Islet precursor cell (in vitro differentiated cells): ENCODE measurements around the gene TRIM50.
"Not testable (repeated sequence)": the region's sequence is repeated elsewhere in the genome, so short reads cannot be mapped to it uniquely, and the experiment has no call there.

Source experiments
- DNase-seq: peaks from one replicate; pipeline ENCODE4 v3.0.0-alpha.2; 2018

Gene TRIM50

GRCh38 chr7:73327922-73328321 is at the start of gene TRIM50, which contains the start of gene FKBP6:
Gene TRIM50, minus strand, starts transcription at chr7:73328082. Its CDS starts 3,295 bp downstream, at chr7:73324787.
Gene FKBP6, plus strand, starts transcription at chr7:73328161. Its CDS starts 268 bp downstream, at chr7:73328429.
- not testable (repeated sequence) for DNase-seq

GRCh38 chr7:73376671-73377412 is 49.0 kb upstream of the TRIM50 start:
- no peak for DNase-seq

DNA sequence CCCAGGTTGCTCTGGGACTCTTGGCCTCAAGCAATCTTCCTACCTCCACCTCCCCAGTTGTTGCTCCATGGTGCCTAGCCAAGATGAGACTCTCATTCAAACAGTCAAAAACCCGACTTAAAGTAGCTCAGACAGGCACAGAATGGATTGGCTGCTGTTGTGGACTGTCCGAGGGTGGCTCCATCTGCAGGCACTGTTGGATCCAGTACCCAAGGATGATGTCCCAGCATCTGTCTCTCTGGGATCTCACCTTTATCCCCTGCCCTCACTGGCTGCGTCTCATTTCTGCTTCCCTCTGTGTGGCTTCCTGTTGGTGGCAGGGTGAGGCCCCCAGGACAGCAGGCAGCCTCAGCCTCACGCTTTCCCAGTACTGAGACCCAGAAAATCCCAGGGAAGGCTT is 48.4 kb upstream of the TRIM50 start:
- DNase-seq: not testable (repeated sequence)

DNA sequence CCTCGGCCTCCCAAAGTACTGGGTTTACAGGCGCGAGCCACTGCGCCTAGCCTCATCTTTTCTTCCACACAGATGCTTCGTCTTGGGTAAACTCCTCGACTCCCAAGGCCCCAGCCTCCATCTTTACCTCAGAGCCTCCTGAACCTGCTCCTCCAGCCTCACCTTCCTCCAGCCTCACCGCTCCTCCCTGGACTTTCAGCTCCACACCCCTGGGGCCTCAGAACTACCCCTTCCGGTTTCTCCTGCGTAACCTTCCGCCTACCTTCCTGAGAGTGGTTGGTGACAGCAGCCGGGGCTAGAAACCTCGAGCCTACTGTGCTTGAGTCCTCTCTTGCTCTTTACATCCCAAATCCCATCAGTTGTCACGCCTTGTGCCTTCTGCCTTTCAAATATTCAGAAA is 45.9 kb upstream of the TRIM50 start:
- DNase-seq: no peak

DNA sequence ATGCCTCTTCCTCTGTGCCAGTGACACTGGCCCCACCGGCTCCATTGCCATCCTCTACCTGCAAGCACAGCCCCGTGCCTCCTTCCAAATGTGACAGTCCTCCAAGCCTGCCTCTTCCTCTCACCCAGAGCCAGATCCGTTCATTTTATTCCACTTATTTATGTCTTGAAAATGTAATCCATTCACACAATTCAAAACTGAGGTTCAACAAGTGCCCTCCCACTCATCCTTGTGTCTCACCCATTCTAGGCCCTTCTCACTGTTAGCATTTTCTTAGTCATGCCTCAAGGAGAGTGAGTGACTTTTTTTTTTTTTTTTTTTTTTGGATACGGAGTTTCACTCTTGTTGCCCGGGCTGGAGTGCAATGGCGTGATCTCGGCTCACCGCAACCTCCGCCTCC is 41.7 kb upstream of the TRIM50 start:
- DNase-seq: no peak

GRCh38 chr7:73369009-73369408 is 41.1 kb upstream of the TRIM50 start:
- DNase-seq: no peak

DNA sequence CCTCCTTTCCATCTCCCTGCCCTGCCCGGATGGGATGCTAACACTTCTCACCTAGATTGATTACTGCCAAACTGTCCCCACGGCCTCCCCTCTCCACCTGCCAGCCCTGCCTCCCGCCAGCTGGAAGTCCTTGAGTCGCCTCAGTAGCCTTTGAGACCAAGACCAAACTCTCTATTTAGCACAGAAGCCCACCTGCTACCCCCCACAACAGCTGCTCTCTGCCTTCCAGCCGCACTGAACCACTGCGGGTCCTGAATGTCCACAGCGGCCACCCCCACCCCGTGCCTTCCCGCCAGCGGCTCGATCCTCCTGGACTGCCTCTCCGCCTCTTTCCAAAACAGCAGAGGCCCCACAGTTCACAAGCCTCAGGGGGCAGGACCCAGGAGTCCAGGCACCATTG is 39.1 kb upstream of the TRIM50 start:
- DNase-seq: no peak

DNA sequence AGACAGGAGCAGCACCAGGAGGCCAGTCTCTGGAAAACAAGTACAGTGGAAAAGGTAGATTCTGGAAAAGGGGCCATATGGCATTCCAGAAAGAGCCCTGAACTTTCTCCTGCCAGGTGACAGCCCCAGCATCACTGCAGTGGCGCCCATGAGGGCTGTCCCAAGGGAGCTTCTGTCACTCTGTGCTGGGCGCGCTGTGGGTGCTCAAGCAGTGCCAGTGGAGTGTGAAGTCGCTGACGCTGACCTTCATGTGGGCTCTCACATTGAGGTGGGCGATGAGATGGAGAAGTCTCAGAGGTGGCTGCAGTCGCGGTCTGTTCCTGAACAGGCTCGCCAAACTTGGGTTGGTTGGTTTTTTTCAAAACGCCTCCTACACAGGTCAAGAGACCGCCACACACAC is 38.2 kb upstream of the TRIM50 start:
- no peak for DNase-seq

DNA sequence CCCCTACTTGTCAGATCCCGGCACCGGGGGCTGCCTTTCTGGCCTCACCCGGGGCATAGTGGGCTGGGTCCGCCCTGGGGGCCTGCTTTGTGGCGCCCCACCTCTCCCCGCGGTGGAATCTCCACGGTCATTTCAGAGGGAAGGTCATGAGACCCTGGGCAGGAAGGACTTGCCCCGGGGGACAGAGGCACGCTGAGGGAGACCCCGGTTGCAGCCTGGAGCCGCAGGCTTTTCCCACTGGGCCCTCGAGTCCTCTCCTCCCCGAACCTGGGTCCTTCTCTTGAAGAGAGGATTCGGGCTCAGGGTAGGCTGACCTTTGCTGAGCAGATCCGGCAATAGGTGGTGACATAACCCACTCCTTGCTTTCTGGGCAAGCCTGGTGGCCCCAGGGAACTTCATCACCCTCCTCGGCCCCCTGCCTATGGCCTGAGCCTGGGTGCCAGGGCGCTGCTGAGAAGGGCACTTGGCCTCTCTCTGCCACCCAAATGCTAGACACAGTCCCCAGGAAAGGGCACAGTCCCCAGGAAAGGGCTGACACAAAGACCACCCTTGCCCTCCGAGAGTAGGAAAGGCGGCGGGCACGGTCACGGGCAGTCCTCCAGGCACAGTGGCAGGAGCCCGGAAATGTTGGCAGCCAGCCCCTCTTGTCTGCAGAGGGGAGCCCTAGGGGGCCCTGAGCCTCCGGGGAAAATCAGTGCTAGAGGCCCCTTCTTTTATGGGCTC is 36.3 kb upstream of the TRIM50 start:
- no peak for DNase-seq

DNA sequence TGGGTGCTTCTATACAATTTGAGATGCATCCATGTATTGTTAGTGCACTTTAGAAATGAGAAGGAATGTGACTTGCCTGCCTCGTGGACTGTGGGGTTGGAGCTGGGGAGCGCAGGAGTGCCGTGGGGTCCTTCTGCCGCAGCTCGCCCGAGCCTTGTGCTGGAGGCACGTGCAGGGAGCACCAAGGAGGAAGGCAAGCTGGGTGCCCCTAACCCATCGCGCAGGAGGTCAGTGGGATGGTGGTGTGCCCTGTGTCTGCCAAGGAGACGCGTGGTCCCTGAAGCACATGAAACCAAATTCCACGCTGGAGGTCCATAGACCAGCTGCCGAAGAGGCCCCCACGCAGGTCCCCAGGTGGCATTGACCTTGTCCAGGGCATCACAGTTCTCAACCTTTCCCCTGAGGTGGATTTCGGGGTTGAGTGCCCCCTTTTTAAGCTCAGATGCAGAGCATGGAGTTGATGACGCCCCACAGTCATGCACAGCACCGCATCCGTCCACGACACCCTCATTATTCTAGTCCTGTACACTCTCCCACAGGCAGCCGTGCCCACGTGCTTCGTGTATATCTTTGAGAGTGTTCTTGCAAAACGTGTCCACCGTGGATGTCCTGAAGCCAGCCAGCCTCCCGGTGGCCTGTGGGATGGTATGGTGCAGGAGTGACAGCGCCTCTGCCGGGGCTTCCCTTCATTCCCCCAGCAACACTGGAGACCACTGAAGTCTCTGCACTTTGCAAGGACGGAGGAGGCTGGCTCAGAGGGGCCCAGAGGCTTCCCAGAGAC is 35.5 kb upstream of the TRIM50 start:
- DNase-seq: no peak

- DNase-seq: not testable (repeated sequence)
These were observed 32.7 kb upstream of the TRIM50 start for GRCh38 chr7:73360590-73360989.

DNA sequence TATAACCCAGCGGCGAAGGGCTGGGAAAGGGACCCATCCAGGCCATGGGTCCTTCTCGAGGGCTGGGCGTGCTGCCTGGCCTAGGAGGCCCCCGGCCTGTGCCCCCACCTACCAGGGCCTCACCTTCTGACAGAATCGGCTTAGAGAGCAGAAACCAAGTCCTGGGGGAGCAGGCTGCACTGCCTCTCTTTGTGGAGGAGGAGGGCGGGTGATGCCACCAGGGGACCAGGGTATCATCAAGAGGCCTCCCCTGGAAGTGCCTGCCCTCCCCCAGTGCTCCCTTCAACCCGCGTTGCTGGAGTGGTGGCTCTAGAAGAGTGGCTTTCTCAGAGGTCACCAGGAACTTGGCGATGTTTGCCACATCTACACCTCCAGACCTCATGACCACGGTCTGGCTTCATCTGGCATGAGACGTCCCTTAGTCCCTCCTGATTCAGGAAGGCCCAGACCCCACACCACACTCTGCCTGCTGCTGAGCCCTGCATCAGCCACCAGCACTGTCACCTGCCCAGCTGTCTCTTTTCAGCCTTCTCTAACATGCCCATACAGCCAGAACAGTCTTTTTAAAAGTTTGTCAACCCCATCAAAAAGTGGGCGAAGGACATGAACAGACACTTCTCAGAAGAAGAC is 32.0 kb upstream of the TRIM50 start:
- DNase-seq: no peak

DNA sequence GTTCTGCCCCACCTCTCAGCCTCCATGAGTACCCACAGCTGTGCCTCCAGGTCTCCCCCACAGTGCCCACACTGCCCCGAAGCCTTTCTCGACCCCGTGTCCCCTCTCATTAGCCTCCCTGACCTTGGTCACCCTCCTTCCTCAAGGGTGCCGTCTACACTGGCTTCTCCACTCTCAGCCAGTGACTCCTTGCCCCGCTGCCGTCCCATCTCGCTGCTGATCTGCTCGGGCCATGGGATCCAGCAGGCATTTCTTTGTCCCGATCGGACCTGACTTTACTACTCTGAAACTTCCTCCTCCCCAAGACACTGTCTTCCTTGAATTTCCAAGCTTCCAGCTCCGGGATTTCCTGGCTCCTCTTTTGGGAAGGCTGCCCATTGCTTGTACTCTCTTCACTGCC is 31.4 kb upstream of the TRIM50 start:
- no peak for DNase-seq

GRCh38 chr7:73358590-73359275 is 30.9 kb upstream of the TRIM50 start:
- no peak for DNase-seq

DNA sequence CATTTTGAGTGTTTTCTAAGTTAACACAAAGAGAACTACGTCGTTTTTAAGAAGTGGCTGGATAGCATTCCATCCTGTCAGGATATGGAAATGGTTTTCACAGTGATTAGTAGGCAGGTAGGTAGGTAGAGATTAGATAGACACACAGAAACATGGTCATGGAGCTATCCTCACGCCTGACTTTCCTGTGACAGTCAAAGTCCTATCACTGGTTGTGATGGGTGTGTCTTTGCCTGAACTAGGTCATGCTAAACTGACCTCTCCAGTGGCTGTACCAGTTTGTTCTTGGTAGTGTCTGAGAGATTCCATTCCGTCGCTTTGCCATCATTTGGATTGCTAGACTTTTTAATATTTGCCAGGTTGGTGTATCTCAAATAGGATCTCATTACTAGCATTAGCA is 28.3 kb upstream of the TRIM50 start:
- DNase-seq: no peak

DNA sequence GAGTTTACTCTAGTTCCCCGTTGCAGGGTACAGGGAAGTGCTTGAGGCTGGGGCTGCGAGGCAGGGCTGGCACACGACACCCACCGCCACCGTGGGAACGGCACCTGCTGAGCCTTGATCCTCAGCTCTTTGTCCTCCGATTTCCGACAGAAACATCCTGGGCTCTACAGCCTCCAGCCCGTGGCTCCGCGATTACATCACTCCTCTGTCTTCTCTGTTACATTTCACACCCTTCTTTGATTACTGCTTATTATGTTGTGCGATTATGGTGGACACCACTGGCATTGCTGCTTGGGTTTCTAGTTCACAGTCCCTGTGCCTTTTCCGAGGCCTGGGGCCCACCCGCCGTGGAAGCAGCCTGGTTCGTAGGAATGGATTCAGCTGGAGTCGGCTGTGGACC is 26.9 kb upstream of the TRIM50 start:
- no peak for DNase-seq

DNA sequence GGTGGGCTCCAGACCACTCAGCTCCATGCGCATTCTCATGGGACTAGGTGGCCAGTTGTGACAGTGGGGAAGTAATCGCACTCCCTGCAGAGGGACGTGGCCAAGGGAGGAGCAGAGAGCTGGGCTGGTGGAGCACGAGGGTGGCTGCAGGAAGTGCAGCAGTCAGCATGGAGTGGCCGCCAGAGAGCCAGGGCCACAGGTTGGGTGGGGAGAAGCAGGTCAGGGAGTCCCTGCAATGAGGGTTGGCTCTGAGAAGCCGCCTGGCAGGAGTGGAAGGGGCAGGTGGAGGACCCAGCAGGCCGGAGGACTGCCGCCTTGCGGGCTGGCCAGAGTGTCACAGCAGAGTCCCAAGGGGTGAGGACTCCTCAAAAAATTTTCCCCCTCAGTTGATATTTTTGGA is 26.3 kb upstream of the TRIM50 start:
- no peak for DNase-seq

- peak; percentile 71 for DNase-seq
These were observed 25.4 kb upstream of the TRIM50 start for GRCh38 chr7:73353243-73353642.

DNA sequence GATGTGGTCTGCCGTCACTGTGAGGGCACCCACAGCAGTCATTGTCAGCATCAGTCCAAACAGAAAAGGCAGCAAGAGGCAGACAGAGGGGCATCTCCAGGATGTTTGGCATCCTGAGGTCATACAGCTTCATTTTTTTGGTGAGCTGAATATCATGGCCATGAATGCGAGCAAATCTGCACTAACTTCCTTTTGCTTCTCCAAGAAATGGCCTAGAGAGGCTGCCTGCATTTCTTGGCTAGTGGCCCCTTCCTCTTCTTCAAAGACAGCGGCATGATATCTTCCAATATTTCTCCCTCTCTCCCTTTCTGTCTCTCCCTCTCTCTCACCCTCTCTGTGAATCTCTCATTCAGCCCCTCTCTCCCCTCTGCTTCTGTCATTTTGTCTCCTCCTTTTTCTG is 24.9 kb upstream of the TRIM50 start:
- DNase-seq: no peak

DNA sequence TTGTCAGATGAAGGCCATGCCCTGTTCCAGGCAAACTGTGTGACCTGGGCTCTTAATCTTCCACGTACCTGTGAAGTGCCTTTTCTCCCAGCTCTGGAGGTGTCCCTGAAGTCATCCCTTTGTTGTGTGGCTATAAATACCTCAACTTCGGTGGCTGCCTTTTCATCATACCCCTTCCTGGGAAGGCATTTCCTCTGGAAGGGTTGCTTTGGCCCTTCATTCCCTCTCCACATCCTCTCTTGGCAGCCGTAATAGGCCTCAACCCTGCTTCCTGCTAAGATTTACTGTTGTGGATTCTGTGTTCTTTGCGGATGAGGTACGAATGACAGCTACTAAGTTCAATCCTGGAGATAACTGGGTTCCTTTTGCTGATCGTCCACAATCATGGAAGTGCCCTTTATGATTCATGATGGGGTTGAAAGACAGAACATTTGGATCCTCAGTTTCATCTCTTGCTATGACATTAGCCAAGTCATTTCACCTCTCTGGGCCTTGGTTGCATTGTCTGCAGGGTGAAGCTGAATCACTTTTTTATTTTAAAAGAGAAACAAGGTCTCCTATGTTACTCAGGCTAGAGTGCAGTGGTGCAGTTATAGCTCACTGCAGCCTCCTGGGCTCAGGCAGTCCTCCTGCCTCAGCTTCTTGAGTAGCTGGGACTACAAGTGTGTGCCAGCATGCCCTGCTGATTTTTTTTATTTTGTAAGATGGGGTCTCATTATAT is 23.7 kb upstream of the TRIM50 start:
- no peak for DNase-seq

GRCh38 chr7:73350306-73351068 is 22.6 kb upstream of the TRIM50 start:
- DNase-seq: no peak
